HepG2 (cell line): ENCODE measurements around the gene MIER1. TPM values are rescaled to one million over a fixed set of nuclear protein-coding genes. Genes with fewer than 3 reads are reported as not detected.

Experiments
- HES4 ChIP-seq: sonication (generic); formaldehyde crosslinking; IDR thresholded peaks from 2 replicates; pipeline ENCODE4 v1.9.0; 2021; ENCODE audit warnings: mild to moderate bottlenecking, missing genetic modification reagents, borderline replicate concordance
- HIC2 ChIP-seq: sonication (generic); formaldehyde crosslinking; IDR thresholded peaks from 2 replicates; pipeline ENCODE4 v1.9.0; 2022; ENCODE audit warnings: low read depth, missing genetic modification reagents
- HNF1A ChIP-seq, 2 experiments: sonication (generic) in 1 of 2; formaldehyde crosslinking in 1 of 2; IDR thresholded peaks; 2 replicates each; pipeline versions ENCODE4 v1.4.0 to v1.6.1; 2016 to 2020; ENCODE audit warnings: borderline replicate concordance in 1 of 2, low read depth in 1 of 2, mild to moderate bottlenecking in 1 of 2, missing genetic modification reagents in 1 of 2
- KLF6 ChIP-seq: IDR thresholded peaks from 2 replicates; pipeline ENCODE4 v1.8.0; 2016; ENCODE audit warnings: missing biosample characterization, missing genetic modification reagents
- POLR2AphosphoS2 ChIP-seq: IDR thresholded peaks from 2 replicates; pipeline ENCODE4 v1.6.1; 2011; ENCODE audit warnings: low read depth, low read length, improper control_type of control experiment
- RFX3 ChIP-seq: IDR thresholded peaks from 2 replicates; pipeline ENCODE4 v1.6.1; 2016; ENCODE audit warnings: missing biosample characterization, missing genetic modification reagents
- SIN3A ChIP-seq: IDR thresholded peaks from 2 replicates; pipeline ENCODE4 v1.6.1; 2011; ENCODE audit warnings: low read depth, mild to moderate bottlenecking, control low read depth, low read length, borderline replicate concordance
- SIN3B ChIP-seq: fragments of 150-350 bp; IDR thresholded peaks from 2 replicates; pipeline ENCODE4 v1.6.1; 2014; ENCODE audit warnings: low read length
- SRSF1 ChIP-seq: fragments of 200-400 bp; formaldehyde crosslinking; optimal IDR thresholded peaks from 2 replicates; pipeline ENCODE3; 2017; ENCODE audit warnings: mild to moderate bottlenecking, low read depth, low read length, moderate library complexity
- TAF1 ChIP-seq: sonication (generic); formaldehyde crosslinking; IDR thresholded peaks from 2 replicates; pipeline ENCODE4 v1.4.0; 2020; ENCODE audit warnings: missing genetic modification reagents
- WIZ ChIP-seq: sonication (generic); formaldehyde crosslinking; IDR thresholded peaks from 2 replicates; pipeline ENCODE4 v1.5.1; 2020; ENCODE audit warnings: mild to moderate bottlenecking, missing genetic modification reagents
- ZNF816 ChIP-seq: sonication (generic); formaldehyde crosslinking; IDR thresholded peaks from 2 replicates; pipeline ENCODE4 v1.8.0; 2022; ENCODE audit warnings: missing genetic modification reagents, mild to moderate bottlenecking, borderline replicate concordance
- ZSCAN9 ChIP-seq: IDR thresholded peaks from 2 replicates; pipeline ENCODE4 v1.6.1; 2016; ENCODE audit warnings: borderline replicate concordance
- polyA plus RNA-seq, 8 experiments: library from polyadenylated mRNA; depleted of rRNA in 3 of 8; stranded (reverse) in 7 of 8; unstranded in 1 of 8; fragments of >200 nt; fragmentation: Illumina TruSeq in 4 of 8; extraction: Trizol in 4 of 8; gene quantifications; 2 replicates each; pipeline versions ENCODE4 v1.2.1 to v1.2.3, GENCODE V29; 2011 to 2016; ENCODE audit warnings: low read depth in 4 of 8, missing spikeins in 1 of 8, mixed read lengths in 1 of 8; ENCODE audit not compliant: insufficient read depth in 1 of 8
- total RNA-seq, 5 experiments: library from RNA; depleted of rRNA; stranded (reverse); fragments of >200 nt; fragmentation: Illumina TruSeq; extraction: Trizol; gene quantifications; 2 replicates each; pipeline ENCODE4 v1.2.3, GENCODE V29; 2016; ENCODE audit warnings: low read depth in 1 of 5
- TF ChIP-seq, protein P1 (sequence below): sonication (generic); formaldehyde crosslinking; IDR thresholded peaks from 2 replicates; pipeline ENCODE4 v1.4.0; 2020; ENCODE audit warnings: low read depth, mild to moderate bottlenecking, missing genetic modification reagents
- TF ChIP-seq, protein P2 (sequence below): sonication (generic); formaldehyde crosslinking; IDR thresholded peaks from 2 replicates; pipeline ENCODE4 v1.9.0; 2021; ENCODE audit warnings: missing genetic modification reagents, borderline replicate concordance
- TF ChIP-seq, protein P3 (sequence below): sonication (generic); formaldehyde crosslinking; IDR thresholded peaks from 2 replicates; pipeline ENCODE4 v1.4.0; 2020; ENCODE audit warnings: missing genetic modification reagents

Gene MIER1
- total and polyA plus RNA-seq, 2 of the 13 experiments (the other 11 are each of a cell fraction or from before 2014, with no cell fraction given): 7.0 to 30.4 TPM

- TF ChIP-seq POLR2AphosphoS2 (no peak), WIZ (no peak), SRSF1 (no peak), KLF6 (CRISPR knock-in tag) (no peak), ZSCAN9 (CRISPR knock-in tag) (no peak), HES4 (CRISPR knock-in tag) (no peak), HNF1A (IDR thresholded peaks at IDR 0.05; ENCODE audit: low read depth) (no peak), HNF1A (CRISPR knock-in tag; IDR thresholded peaks at IDR 0.05; ENCODE audit: borderline replicate concordance) (no peak), SIN3B (no peak), HIC2 (CRISPR knock-in tag) (no peak), ZNF816 (CRISPR knock-in tag) (no peak), TAF1 (CRISPR knock-in tag) (no peak), RFX3 (no peak), SIN3A (no peak)
- TF ChIP-seq, protein P1, sequence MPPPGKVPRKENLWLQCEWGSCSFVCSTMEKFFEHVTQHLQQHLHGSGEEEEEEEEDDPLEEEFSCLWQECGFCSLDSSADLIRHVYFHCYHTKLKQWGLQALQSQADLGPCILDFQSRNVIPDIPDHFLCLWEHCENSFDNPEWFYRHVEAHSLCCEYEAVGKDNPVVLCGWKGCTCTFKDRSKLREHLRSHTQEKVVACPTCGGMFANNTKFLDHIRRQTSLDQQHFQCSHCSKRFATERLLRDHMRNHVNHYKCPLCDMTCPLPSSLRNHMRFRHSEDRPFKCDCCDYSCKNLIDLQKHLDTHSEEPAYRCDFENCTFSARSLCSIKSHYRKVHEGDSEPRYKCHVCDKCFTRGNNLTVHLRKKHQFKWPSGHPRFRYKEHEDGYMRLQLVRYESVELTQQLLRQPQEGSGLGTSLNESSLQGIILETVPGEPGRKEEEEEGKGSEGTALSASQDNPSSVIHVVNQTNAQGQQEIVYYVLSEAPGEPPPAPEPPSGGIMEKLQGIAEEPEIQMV (CRISPR knock-in tag): no peak
- TF ChIP-seq, protein P2, sequence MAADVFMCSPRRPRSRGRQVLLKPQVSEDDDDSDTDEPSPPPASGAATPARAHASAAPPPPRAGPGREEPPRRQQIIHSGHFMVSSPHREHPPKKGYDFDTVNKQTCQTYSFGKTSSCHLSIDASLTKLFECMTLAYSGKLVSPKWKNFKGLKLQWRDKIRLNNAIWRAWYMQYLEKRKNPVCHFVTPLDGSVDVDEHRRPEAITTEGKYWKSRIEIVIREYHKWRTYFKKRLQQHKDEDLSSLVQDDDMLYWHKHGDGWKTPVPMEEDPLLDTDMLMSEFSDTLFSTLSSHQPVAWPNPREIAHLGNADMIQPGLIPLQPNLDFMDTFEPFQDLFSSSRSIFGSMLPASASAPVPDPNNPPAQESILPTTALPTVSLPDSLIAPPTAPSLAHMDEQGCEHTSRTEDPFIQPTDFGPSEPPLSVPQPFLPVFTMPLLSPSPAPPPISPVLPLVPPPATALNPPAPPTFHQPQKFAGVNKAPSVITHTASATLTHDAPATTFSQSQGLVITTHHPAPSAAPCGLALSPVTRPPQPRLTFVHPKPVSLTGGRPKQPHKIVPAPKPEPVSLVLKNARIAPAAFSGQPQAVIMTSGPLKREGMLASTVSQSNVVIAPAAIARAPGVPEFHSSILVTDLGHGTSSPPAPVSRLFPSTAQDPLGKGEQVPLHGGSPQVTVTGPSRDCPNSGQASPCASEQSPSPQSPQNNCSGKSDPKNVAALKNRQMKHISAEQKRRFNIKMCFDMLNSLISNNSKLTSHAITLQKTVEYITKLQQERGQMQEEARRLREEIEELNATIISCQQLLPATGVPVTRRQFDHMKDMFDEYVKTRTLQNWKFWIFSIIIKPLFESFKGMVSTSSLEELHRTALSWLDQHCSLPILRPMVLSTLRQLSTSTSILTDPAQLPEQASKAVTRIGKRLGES (CRISPR knock-in tag): no peak
- TF ChIP-seq, protein P3, sequence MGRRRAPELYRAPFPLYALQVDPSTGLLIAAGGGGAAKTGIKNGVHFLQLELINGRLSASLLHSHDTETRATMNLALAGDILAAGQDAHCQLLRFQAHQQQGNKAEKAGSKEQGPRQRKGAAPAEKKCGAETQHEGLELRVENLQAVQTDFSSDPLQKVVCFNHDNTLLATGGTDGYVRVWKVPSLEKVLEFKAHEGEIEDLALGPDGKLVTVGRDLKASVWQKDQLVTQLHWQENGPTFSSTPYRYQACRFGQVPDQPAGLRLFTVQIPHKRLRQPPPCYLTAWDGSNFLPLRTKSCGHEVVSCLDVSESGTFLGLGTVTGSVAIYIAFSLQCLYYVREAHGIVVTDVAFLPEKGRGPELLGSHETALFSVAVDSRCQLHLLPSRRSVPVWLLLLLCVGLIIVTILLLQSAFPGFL (CRISPR knock-in tag): no peak
These were observed 19.8 kb downstream of the MIER1 start (continued) for GRCh38 chr1:66944330-66945274.
